Body of pancreas (tissue), 4 donors: Measurements from ENCODE around the gene PTPRN2.

ENCODE experiments used
- CTCF ChIP-seq, 7 experiments: fragments of 450-650 bp in 4 of 7; fragments of 200-600 bp in 3 of 7; sonication (generic) in 3 of 7; IDR thresholded peaks; one replicate each; pipeline ENCODE4 v1.5.1; 2016 to 2019; ENCODE audit warnings: antibody characterized with exemption in 7 of 7
- POLR2A ChIP-seq, 3 donors: fragments of 450-650 bp; IDR thresholded peaks; one replicate each; pipeline ENCODE4 v1.6.1; 2016; ENCODE audit warnings: antibody characterized with exemption in 3 of 3, mild to moderate bottlenecking in 2 of 3

DNA sequence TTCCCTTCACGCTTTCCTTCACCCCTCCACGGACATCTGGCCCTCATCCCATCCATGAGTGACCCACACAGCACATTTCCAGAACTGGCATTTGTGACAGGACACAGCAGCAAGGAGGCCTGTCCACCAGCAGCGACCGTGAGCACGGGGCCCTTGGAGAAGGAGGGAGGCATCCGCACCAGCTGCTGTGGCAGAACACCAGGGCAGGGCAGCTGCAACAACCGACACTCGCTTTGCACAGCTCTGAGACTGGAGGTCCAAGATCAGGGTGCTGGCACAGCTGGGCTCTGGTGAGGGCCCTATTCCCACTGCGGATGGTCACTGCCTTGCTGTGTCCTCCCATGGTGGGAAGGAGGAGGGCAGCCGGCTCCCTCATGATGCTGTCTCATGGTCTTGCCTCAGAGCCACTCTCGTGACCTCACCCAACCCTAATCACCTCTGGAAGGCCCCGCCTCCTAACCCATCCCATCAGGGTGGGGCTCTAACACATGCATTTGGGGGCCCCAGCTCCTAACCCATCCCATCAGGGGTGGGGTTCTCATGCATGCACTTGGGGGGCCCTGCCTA is 36.7 kb downstream of the PTPRN2 start:
- TF ChIP-seq POLR2A (IDR thresholded peaks at IDR 0.05) = no peak
- TF ChIP-seq CTCF (IDR thresholded peaks at IDR 0.05) = no peak
